H1 (cell line): ENCODE measurements around the gene MYBL2. TPM values are rescaled to one million over a fixed set of nuclear protein-coding genes. Genes with fewer than 3 reads are reported as not detected.

Experiments
- CTCF ChIA-PET: fragments of 300-600 bp; sonication (Branson Sonifier 250); formaldehyde crosslinking; loops from one replicate; lab custom pipeline; 2021; ENCODE audit not compliant: partially characterized antibody; lab: Charles Lee
- POLR2A ChIA-PET: fragments of 300-600 bp; sonication (Branson Sonifier 250); formaldehyde crosslinking; loops from one replicate; lab custom pipeline; 2021; ENCODE audit warnings: inconsistent platforms; ENCODE audit not compliant: partially characterized antibody; lab: Charles Lee
- DNase-seq, 2 experiments: peaks; one replicate each; pipeline versions ENCODE4 v3.0.0 to v3.0.0-alpha.2; 2010 to 2022; ENCODE audit warnings: low spot score in 2 of 2, low read depth in 1 of 2, mixed read lengths in 1 of 2
- FAIRE-seq: peaks from 2 replicates; lab custom pipeline; 2011; peaks lifted over from hg19 to GRCh38; lab: Jason Lieb, UNC
- H2AFZ ChIP-seq: 2 replicates; pipeline ENCODE4 v1.8.1; 2012; ENCODE audit warnings: low read length, inconsistent platforms
- H2AK5ac ChIP-seq: 2 replicates; pipeline ENCODE4 v1.6.1; 2013; ENCODE audit warnings: low read depth, low read length
- H2BK120ac ChIP-seq: replicated peaks from 2 replicates; pipeline ENCODE3; 2013; ENCODE audit warnings: low read depth, low read length, inconsistent platforms
- H2BK12ac ChIP-seq: 2 replicates; pipeline ENCODE4 v1.6.1; 2013; ENCODE audit warnings: low read depth, low read length
- H2BK15ac ChIP-seq: 2 replicates; pipeline ENCODE4 v1.6.1; 2013; ENCODE audit warnings: low read length
- H2BK20ac ChIP-seq: 2 replicates; pipeline ENCODE4 v1.6.1; 2013; ENCODE audit warnings: low read length
- H2BK5ac ChIP-seq: 2 replicates; pipeline ENCODE4 v1.6.1; 2013; ENCODE audit warnings: low read depth, low read length
- H3K14ac ChIP-seq: 2 replicates; pipeline ENCODE4 v1.6.1; 2013; ENCODE audit warnings: inconsistent platforms; ENCODE audit not compliant: insufficient read length
- H3K18ac ChIP-seq: 2 replicates; pipeline ENCODE4 v1.6.1; 2013; ENCODE audit warnings: low read length; ENCODE audit errors: extremely low read depth
- H3K23ac ChIP-seq: 2 replicates; pipeline ENCODE4 v1.6.1; 2013; ENCODE audit warnings: inconsistent platforms; ENCODE audit not compliant: insufficient read length
- H3K23me2 ChIP-seq: 2 replicates; pipeline ENCODE4 v1.6.1; 2013; ENCODE audit warnings: low read depth, low read length
- H3K27ac ChIP-seq: 2 replicates; pipeline ENCODE4 v1.6.1; 2011; ENCODE audit warnings: low read depth, low read length, inconsistent platforms
- H3K27me3 ChIP-seq, 4 experiments: replicated peaks in 1 of 4; 1 replicate in 1 of 4; 2 replicates in 3 of 4; pipeline versions ENCODE4 v1.6.1 to v1.8.1; 2011 to 2013; ENCODE audit warnings: low read length in 3 of 4, mild to moderate bottlenecking in 3 of 4, inconsistent platforms in 2 of 4, mixed read lengths in 2 of 4, moderate library complexity in 1 of 4; ENCODE audit not compliant: control insufficient read depth in 3 of 4, insufficient read depth in 3 of 4; ENCODE audit errors: extremely low read depth in 1 of 4
- H3K36me3 ChIP-seq, 4 experiments: 2 replicates each; pipeline versions ENCODE4 v1.6.1 to v1.8.1; 2011 to 2013; ENCODE audit warnings: mild to moderate bottlenecking in 4 of 4, low read length in 3 of 4, moderate library complexity in 2 of 4, control low read depth in 1 of 4, inconsistent platforms in 1 of 4; ENCODE audit not compliant: insufficient read depth in 4 of 4, control insufficient read depth in 2 of 4
- H3K4ac ChIP-seq: replicated peaks from 2 replicates; pipeline ENCODE3; 2013; ENCODE audit warnings: low read length, low read depth, mixed read lengths, inconsistent platforms; ENCODE audit not compliant: insufficient read length
- H3K4me1 ChIP-seq, 4 experiments: replicated peaks in 1 of 4; 1 replicate in 1 of 4; 2 replicates in 3 of 4; pipeline versions ENCODE4 v1.6.1 to v1.8.1; 2011 to 2013; ENCODE audit warnings: low read length in 3 of 4, inconsistent platforms in 2 of 4, mixed read lengths in 1 of 4; ENCODE audit not compliant: insufficient read depth in 4 of 4, control insufficient read depth in 3 of 4
- H3K4me2 ChIP-seq, 2 experiments: 2 replicates each; pipeline versions ENCODE4 v1.6.1 to v1.8.1; 2011 to 2013; ENCODE audit warnings: low read depth in 2 of 2, low read length in 2 of 2, control low read depth in 1 of 2, inconsistent platforms in 1 of 2, mild to moderate bottlenecking in 1 of 2; ENCODE audit not compliant: insufficient read depth in 1 of 2
- H3K4me3 ChIP-seq, 4 experiments: fragments of 200-600, 300-600 bp in 1 of 4; sonication (generic), shearing (Covaris generic), sonication (Bioruptor Twin) in 1 of 4; 2 replicates each; pipeline versions ENCODE4 v1.5.1 to v1.8.1; 2011 to 2016; ENCODE audit warnings: low read length in 4 of 4, low read depth in 3 of 4, control low read depth in 2 of 4, inconsistent platforms in 2 of 4, mild to moderate bottlenecking in 2 of 4, mixed read lengths in 1 of 4, moderate library complexity in 1 of 4; ENCODE audit not compliant: insufficient read depth in 2 of 4; ENCODE audit errors: extremely low read depth in 1 of 4
- H3K56ac ChIP-seq: replicated peaks from 2 replicates; pipeline ENCODE3; 2013; ENCODE audit warnings: low read depth, mild to moderate bottlenecking, mixed read lengths, low read length, inconsistent platforms; ENCODE audit not compliant: insufficient read length
- H3K79me1 ChIP-seq: 2 replicates; pipeline ENCODE4 v1.6.1; 2013; ENCODE audit warnings: low read depth, low read length, control low read depth
- H3K79me2 ChIP-seq, 2 experiments: 2 replicates each; pipeline versions ENCODE4 v1.6.1 to v1.8.1; 2012 to 2013; ENCODE audit warnings: low read length in 2 of 2, mild to moderate bottlenecking in 2 of 2, inconsistent platforms in 1 of 2; ENCODE audit not compliant: insufficient read depth in 2 of 2, control insufficient read depth in 1 of 2
- H3K9ac ChIP-seq, 4 experiments: replicated peaks in 1 of 4; 1 replicate in 1 of 4; 2 replicates in 3 of 4; pipeline versions ENCODE4 v1.6.1 to v1.8.1; 2011 to 2013; ENCODE audit warnings: low read depth in 3 of 4, low read length in 3 of 4, control low read depth in 2 of 4, mild to moderate bottlenecking in 2 of 4, moderate library complexity in 2 of 4, inconsistent platforms in 1 of 4; ENCODE audit errors: extremely low read depth in 1 of 4
- H3K9me3 ChIP-seq, 2 experiments: 2 replicates each; pipeline versions ENCODE4 v1.6.1 to v1.8.1; 2012 to 2013; ENCODE audit warnings: mild to moderate bottlenecking in 2 of 2, moderate library complexity in 2 of 2, control low read depth in 1 of 2, inconsistent platforms in 1 of 2, low read depth in 1 of 2, low read length in 1 of 2, mixed read lengths in 1 of 2; ENCODE audit not compliant: insufficient read depth in 2 of 2
- H4K20me1 ChIP-seq, 2 experiments: replicated peaks in 1 of 2; 2 replicates each; pipeline versions ENCODE3 to v1.8.1; 2011 to 2013; ENCODE audit warnings: inconsistent platforms in 2 of 2, low read length in 2 of 2, mild to moderate bottlenecking in 1 of 2; ENCODE audit not compliant: insufficient read depth in 2 of 2, control insufficient read depth in 1 of 2
- H4K5ac ChIP-seq: 2 replicates; pipeline ENCODE4 v1.6.1; 2013; ENCODE audit warnings: low read length, low read depth, mixed read lengths, inconsistent platforms; ENCODE audit not compliant: insufficient read length
- H4K8ac ChIP-seq: 2 replicates; pipeline ENCODE4 v1.8.0; 2013; ENCODE audit warnings: mild to moderate bottlenecking, moderate library complexity, low read length, inconsistent platforms; ENCODE audit not compliant: insufficient read depth; ENCODE audit errors: extremely low read depth
- H4K91ac ChIP-seq: replicated peaks from 2 replicates; pipeline ENCODE3; 2013; ENCODE audit warnings: low read length, mixed read lengths, inconsistent platforms; ENCODE audit not compliant: insufficient read length
- KDM4A ChIP-seq: IDR thresholded peaks from one replicate; pipeline ENCODE4 v1.7.1; 2012; ENCODE audit warnings: low read depth, mild to moderate bottlenecking, moderate library complexity, low read length, inconsistent platforms; ENCODE audit not compliant: severe bottlenecking
- RBBP5 ChIP-seq: IDR thresholded peaks from 2 replicates; pipeline ENCODE4 v1.7.1; 2012; ENCODE audit warnings: low read depth, mild to moderate bottlenecking, inconsistent platforms, low read length, moderate library complexity, borderline replicate concordance
- SAP30 ChIP-seq: fragments of 300-600 bp; sonication (generic); IDR thresholded peaks from 2 replicates; pipeline ENCODE4 v1.7.1; 2012; ENCODE audit warnings: low read length, moderate library complexity, mild to moderate bottlenecking, inconsistent platforms; ENCODE audit not compliant: insufficient read depth, insufficient replicate concordance
- SIN3A ChIP-seq, 2 experiments: IDR thresholded peaks in 1 of 2; conservative IDR thresholded peaks in 1 of 2; 2 replicates each; pipeline ENCODE4 v1.6.1; 2011 to 2012; ENCODE audit warnings: low read length in 2 of 2, improper control_type of control experiment in 1 of 2, low read depth in 1 of 2, mild to moderate bottlenecking in 1 of 2
- SP1 ChIP-seq: IDR thresholded peaks from 2 replicates; pipeline ENCODE4 v1.6.1; 2011; ENCODE audit warnings: low read depth, low read length
- SRF ChIP-seq: IDR thresholded peaks from 2 replicates; pipeline ENCODE4 v1.6.1; 2011; ENCODE audit warnings: mild to moderate bottlenecking, low read depth, low read length, moderate library complexity
- TAF7 ChIP-seq: optimal IDR thresholded peaks from 2 replicates; pipeline ENCODE3; 2011; ENCODE audit warnings: low read depth, mild to moderate bottlenecking, inconsistent platforms, low read length, moderate library complexity, borderline replicate concordance
- WGBS, 2 experiments: shearing (Covaris generic) in 1 of 2; methylation state at CpG; one replicate each; pipeline versions ENCODE4 v1.1.6 to v1.1.7; 2013 to 2015; ENCODE audit warnings: low lambda C conversion rate in 2 of 2, mixed read lengths in 2 of 2, inconsistent platforms in 1 of 2, low coverage in 1 of 2, missing lambda C conversion rate in 1 of 2; ENCODE audit not compliant: insufficient replicate concordance in 2 of 2, insufficient coverage in 1 of 2, insufficient read length in 1 of 2; ENCODE audit errors: extremely low coverage in 1 of 2, missing lambda C conversion rate in 1 of 2; 5-methylcytosine and 5-hydroxymethylcytosine counted together
- polyA plus RNA-seq, 7 experiments: library from polyadenylated mRNA; depleted of rRNA in 3 of 7; stranded (reverse) in 5 of 7; unstranded in 2 of 7; fragments of >200 nt in 5 of 7; fragments of 200-250 nt in 2 of 7; gene quantifications; 1 replicate in 5 of 7; 2 replicates in 1 of 7; 4 replicates in 1 of 7; pipeline versions ENCODE4 v1.2.1 to v1.2.3, GENCODE V29; 2011 to 2013; ENCODE audit warnings: missing spikeins in 2 of 7, mixed read lengths in 2 of 7
- total RNA-seq: library from RNA; stranded (reverse); fragmentation: NEBNext Ultra II Directional; extraction: Animal tissue kit (Norgen Biotek cat#: 25700); gene quantifications from 2 replicates; pipeline ENCODE4 v1.2.1, GENCODE V29; 2021

MYBL2 gene
- total and polyA plus RNA-seq, 2 of the 8 experiments (the other 6 are each of a cell fraction or from before 2014, with no cell fraction given) = 75.3 to 207 TPM

- TF ChIP-seq TAF7 (no peak), RBBP5 (no peak), SAP30 (no peak), SRF (no peak), KDM4A (no peak), SP1 (no peak), SIN3A (conservative IDR thresholded peaks at IDR 0.05 in 1 of 2, IDR thresholded peaks at IDR 0.05 in 1 of 2; ENCODE audit: low read depth in 1 of 2, low read length in 2 of 2) (no peak)
- TF ChIP-seq, all 59 proteins: peak for 0
- no peak overlapping the region for H3K4ac ChIP-seq
- H3K79me1 ChIP-seq = no peaks in the 10 kb centered on the region
- H4K8ac ChIP-seq = no peak overlapping the region
- no peak overlapping the region for H2BK15ac ChIP-seq
- no peak overlapping the region for H2AFZ ChIP-seq
- no peaks in the 10 kb centered on the region for H3K79me2 ChIP-seq
- H3K4me3 ChIP-seq = no peak overlapping the region
- H4K5ac ChIP-seq = no peak overlapping the region
- H3K9ac ChIP-seq = no peak overlapping the region
- H3K27me3 ChIP-seq = no peaks in the 10 kb centered on the region; a peak in 1 of 7 replicates
- no peak overlapping the region for H3K27ac ChIP-seq
- 0 out of 2 replicates have a peak, but pooled peaks cover 2% of the 10 kb centered on the region for H3K23me2 ChIP-seq
- no peak overlapping the region for H2AK5ac ChIP-seq
- H3K9me3 ChIP-seq = no peaks in the 10 kb centered on the region
- H3K14ac ChIP-seq = no peak overlapping the region
- H3K4me2 ChIP-seq = no peak overlapping the region
- FAIRE-seq (no peak), DNase-seq (no peak)
- ChIA-PET CTCF (interaction anchor here (1.1 to 1.9 kb wide), 2 partner anchors 181 to 194 kb away, joined by 3 to 8 read pairs; no protein-coding TSS in a partner anchor), POLR2A (interaction anchor here (0.7 to 1.0 kb wide), 5 partner anchors 11 to 723 kb away, joined by 3 to 5 read pairs (median 3); no protein-coding TSS in a partner anchor)
- H2BK120ac ChIP-seq = no peak overlapping the region
- peaks cover 2 to 11% (median 5%) of the 10 kb centered on the region in 4 experiments; a peak in 5 of 8 replicates for H3K36me3 ChIP-seq
- peaks cover 0 to 2% of the 10 kb centered on the region in 2 experiments for H4K20me1 ChIP-seq
- H2BK20ac ChIP-seq = no peak overlapping the region
- no peak overlapping the region for H2BK5ac ChIP-seq
- H3K18ac ChIP-seq = no peak overlapping the region
- H3K4me1 ChIP-seq = peaks cover 0 to 12% (median 2%) of the 10 kb centered on the region in 4 experiments; a peak in 3 of 7 replicates
- no peak overlapping the region for H3K56ac ChIP-seq
- H3K23ac ChIP-seq = no peak overlapping the region
- 93% methylated on average over 1 of the region's 1 CpG; no CpG with 5 or more reads in 1 of the 2 experiments for WGBS, 2 experiments
- no peak overlapping the region for H4K91ac ChIP-seq
- no peak overlapping the region for H2BK12ac ChIP-seq
These were observed 53.1 kb downstream of the MYBL2 start for GRCh38 chr20:43720007-43720406.
